K562 (cell line): ENCODE data around the gene MUSTN1. TPM values are rescaled to one million over a fixed set of nuclear protein-coding genes. Genes with fewer than 3 reads are reported as not detected.

Experiments
- ATAC-seq: fragments of 200-7000 bp; cut with Tn5 transposase; 3 replicates; pipeline ENCODE4 v1.9.1; 2020; ENCODE audit warnings: moderate library complexity
- BruUV-seq: library from RNA; stranded (reverse); fragments of 400-500 nt; replicated peaks from 2 replicates; lab custom pipeline; 2021; lab: Mats Ljungman, UMichigan
- CTCF ChIA-PET: fragments of 300-600 bp; formaldehyde crosslinking; extraction: SDS; loops from one replicate; lab custom pipeline; 2021; ENCODE audit warnings: low intra/inter-chr PET ratio; lab: Yijun Ruan, JAX
- POLR2A ChIA-PET: fragments of 300-600, 350-650 bp; sonication (Branson Sonifier 250); formaldehyde crosslinking; extraction: SDS; loops from one replicate; lab custom pipeline; 2021; ENCODE audit warnings: antibody characterized with exemption, inconsistent platforms; lab: Yijun Ruan, JAX
- DNase-seq, 4 experiments: peaks; one replicate each; pipeline versions ENCODE4 v3.0.0 to v3.0.0-alpha.2; 2011 to 2018; ENCODE audit warnings: low spot score in 3 of 4, mixed read lengths in 3 of 4; ENCODE audit errors: extremely low read depth in 1 of 4
- FAIRE-seq: peaks from 2 replicates; lab custom pipeline; 2011; peaks lifted over from hg19 to GRCh38; lab: Jason Lieb, UNC
- H2AFZ ChIP-seq: 2 replicates; pipeline ENCODE4 v1.6.0; 2011; ENCODE audit warnings: low read depth, low read length, control low read depth, inconsistent platforms
- H3K27ac ChIP-seq: fragments of 200-600 bp; 3 replicates; pipeline ENCODE4 v1.8.0; 2011; ENCODE audit warnings: low read depth, mild to moderate bottlenecking, control low read depth, inconsistent platforms, low read length, moderate library complexity, mixed read lengths; ENCODE audit errors: extremely low read depth
- H3K27me3 ChIP-seq, 2 experiments: fragments of 300-600 bp in 1 of 2; 2 replicates in 1 of 2; 3 replicates in 1 of 2; pipeline versions ENCODE4 v1.6.0 to v1.8.0; 2011; ENCODE audit warnings: inconsistent platforms in 2 of 2, low read length in 2 of 2, mild to moderate bottlenecking in 1 of 2, mixed read lengths in 1 of 2, moderate library complexity in 1 of 2; ENCODE audit not compliant: control insufficient read depth in 2 of 2, insufficient read depth in 2 of 2
- H3K36me3 ChIP-seq: fragments of 300-600 bp; 3 replicates; pipeline ENCODE4 v1.8.0; 2011; ENCODE audit warnings: mild to moderate bottlenecking, low read length, inconsistent platforms; ENCODE audit not compliant: control insufficient read depth, insufficient read depth
- H3K4me1 ChIP-seq, 2 experiments: fragments of 200-600 bp in 1 of 2; replicated peaks in 1 of 2; 2 replicates in 1 of 2; 3 replicates in 1 of 2; pipeline versions ENCODE4 v1.5.1 to v1.8.0; 2011; ENCODE audit warnings: inconsistent platforms in 2 of 2, low read length in 2 of 2, mild to moderate bottlenecking in 1 of 2, mixed read lengths in 1 of 2, moderate library complexity in 1 of 2; ENCODE audit not compliant: control insufficient read depth in 2 of 2, insufficient read depth in 2 of 2
- H3K4me2 ChIP-seq: 2 replicates; pipeline ENCODE4 v1.6.1; 2011; ENCODE audit warnings: low read length, control low read depth, inconsistent platforms, mixed read lengths; ENCODE audit not compliant: insufficient read depth
- H3K4me3 ChIP-seq: fragments of 200-600 bp; sonication (generic), shearing (Covaris generic); 2 replicates; pipeline ENCODE4 v1.5.1; 2016; ENCODE audit warnings: control low read depth, inconsistent platforms
- H3K79me2 ChIP-seq: fragments of 200-600 bp; 3 replicates; pipeline ENCODE4 v1.8.0; 2011; ENCODE audit warnings: low read length, inconsistent platforms; ENCODE audit not compliant: control insufficient read depth, insufficient read depth
- H3K9ac ChIP-seq, 2 experiments: 2 replicates each; pipeline versions ENCODE4 v1.6.0 to v1.6.1; 2011; ENCODE audit warnings: low read depth in 2 of 2, low read length in 2 of 2, control low read depth in 1 of 2, inconsistent platforms in 1 of 2, mild to moderate bottlenecking in 1 of 2, mixed read lengths in 1 of 2; ENCODE audit not compliant: insufficient read depth in 1 of 2
- H3K9me1 ChIP-seq: one replicate; pipeline ENCODE4 v1.6.0; 2011; ENCODE audit warnings: inconsistent platforms, mild to moderate bottlenecking, low read length, moderate library complexity; ENCODE audit not compliant: control insufficient read depth, insufficient read depth
- H3K9me3 ChIP-seq: replicated peaks from 2 replicates; pipeline ENCODE4 v1.5.1; 2011; ENCODE audit warnings: low read depth, low read length, inconsistent platforms; ENCODE audit not compliant: control insufficient read depth, insufficient read depth
- H4K20me1 ChIP-seq: replicated peaks from 2 replicates; pipeline ENCODE4 v1.6.1; 2011; ENCODE audit warnings: low read length, inconsistent platforms, mixed read lengths; ENCODE audit not compliant: control insufficient read depth, insufficient read depth
- ARID2 ChIP-seq: fragments of 450-650 bp; IDR thresholded peaks from 2 replicates; pipeline ENCODE4 v1.6.1; 2017; ENCODE audit warnings: antibody characterized with exemption, mild to moderate bottlenecking
- DEAF1 ChIP-seq: fragments of 450-650 bp; formaldehyde crosslinking; IDR thresholded peaks from 2 replicates; pipeline ENCODE4 v1.4.0; 2020; ENCODE audit warnings: mild to moderate bottlenecking, moderate library complexity
- E2F3 ChIP-seq: fragments of 250-450 bp; sonication (Bioruptor Pico); IDR thresholded peaks from 2 replicates; pipeline ENCODE4 v1.4.0; 2020; ENCODE audit warnings: mild to moderate bottlenecking
- SMC3 ChIP-seq: conservative IDR thresholded peaks from 2 replicates; pipeline ENCODE4 v1.6.1; 2011; ENCODE audit warnings: low read depth, low read length, improper control_type of control experiment; ENCODE audit not compliant: insufficient read depth
- ZFX ChIP-seq: sonication (generic); formaldehyde crosslinking; IDR thresholded peaks from 2 replicates; pipeline ENCODE4 v1.8.0; 2022; ENCODE audit warnings: mild to moderate bottlenecking, missing genetic modification reagents, moderate library complexity
- WGBS: fragments of 100-300 bp; shearing (Covaris generic); methylation state at CpG from one replicate; pipeline ENCODE4 v1.1.6; 2016; ENCODE audit warnings: low coverage, mixed read lengths; ENCODE audit not compliant: insufficient coverage; ENCODE audit errors: missing lambda C conversion rate; 5-methylcytosine and 5-hydroxymethylcytosine counted together
- in situ Hi-C: fragments of 300-500 bp; cut with MboI; formaldehyde crosslinking; loops from 4 replicates; pipeline ENCODE4 v1.15.0; 2018; ENCODE audit warnings: inconsistent platforms, mixed read lengths
- intact Hi-C: fragments of 100-400 bp; cut with micrococcal nuclease; formaldehyde crosslinking; loops from 2 replicates; pipeline ENCODE4 v1.14.2; 2022
- polyA plus RNA-seq, 8 experiments: library from polyadenylated mRNA; depleted of rRNA in 4 of 8; stranded (reverse) in 5 of 8; unstranded in 3 of 8; fragments of >200 nt; fragmentation: Nextera tagmentation in 2 of 8; fragmentation: Illumina TruSeq in 1 of 8; extraction: Ambion mirVana in 2 of 8; extraction: Trizol in 1 of 8; gene quantifications; 2 replicates each; pipeline versions ENCODE4 v1.2.1 to v1.2.3, GENCODE V29; 2011 to 2014; ENCODE audit warnings: inconsistent platforms in 1 of 8, missing spikeins in 1 of 8
- total RNA-seq, 7 experiments: library from RNA; depleted of rRNA in 6 of 7; stranded (reverse); fragments of >200 nt in 6 of 7; fragmentation: Illumina TruSeq in 2 of 7; extraction: Trizol in 2 of 7; gene quantifications; 2 replicates each; pipeline versions ENCODE4 v1.2.1 to v1.2.3, GENCODE V29; 2011 to 2021; ENCODE audit warnings: low replicate concordance in 1 of 7
- TF ChIP-seq, protein P1 (sequence below): sonication (generic); IDR thresholded peaks from 2 replicates; pipeline ENCODE4 v1.6.1; 2016
- TF ChIP-seq, protein P2 (sequence below), 2 experiments: fragments of 450-650 bp; formaldehyde crosslinking in 1 of 2; IDR thresholded peaks; 2 replicates each; pipeline versions ENCODE4 v1.4.0 to v1.6.1; 2014 to 2020; ENCODE audit warnings: mild to moderate bottlenecking in 2 of 2, borderline replicate concordance in 1 of 2, low read depth in 1 of 2
- TF ChIP-seq, protein P3 (sequence below), 3 experiments: IDR thresholded peaks in 2 of 3; conservative IDR thresholded peaks in 1 of 3; 2 replicates each; pipeline ENCODE4 v1.5.1; 2011 to 2012; ENCODE audit warnings: low read length in 3 of 3, mild to moderate bottlenecking in 3 of 3, control low read depth in 2 of 3, improper control_type of control experiment in 1 of 3, inconsistent platforms in 1 of 3, low read depth in 1 of 3, mixed read lengths in 1 of 3, moderate library complexity in 1 of 3; ENCODE audit not compliant: insufficient read depth in 2 of 3

Gene MUSTN1
- total and polyA plus RNA-seq, 9 of the 15 experiments (the other 6 are each of a cell fraction or from before 2014, with no cell fraction given): 0.15 to 0.78 (median 0.44) TPM; not detected in 4

- ChIA-PET POLR2A (no interaction called here), CTCF (interaction anchor here (0.6 to 1.4 kb wide), 5 partner anchors 136 to 222 kb away, joined by 3 to 5 read pairs (median 3); no protein-coding TSS in a partner anchor)
- no peaks in the 10 kb centered on the region; a peak in 1 of 5 replicates for H3K4me1 ChIP-seq
- no peak overlapping the region for H3K9ac ChIP-seq
- H3K4me3 ChIP-seq: no peak overlapping the region
- DNase-seq (peak; percentile 52 to 70 (median 60)), ATAC-seq (peak; percentile 93), FAIRE-seq (peak; percentile 87)
- intact Hi-C loops (loop anchor here (1.0 to 5.0 kb wide), 5 partner anchors 83 to 345 kb away; no protein-coding TSS in a partner anchor), in situ Hi-C loops (no loop called here)
- WGBS: 47% methylated on average over 3 of the region's 3 CpGs
- no peaks in the 10 kb centered on the region for H3K9me3 ChIP-seq
- H3K79me2 ChIP-seq: no peaks in the 10 kb centered on the region
- no TSS peak for BruUV-seq
- no peaks in the 10 kb centered on the region for H3K9me1 ChIP-seq
- no peak overlapping the region for H2AFZ ChIP-seq
- H3K4me2 ChIP-seq: no peak overlapping the region
- no peaks in the 10 kb centered on the region for H3K27me3 ChIP-seq
- H3K36me3 ChIP-seq: peaks cover 6% of the 10 kb centered on the region; the same call in 1 of the 3 replicates
- H3K27ac ChIP-seq: no peak overlapping the region
- 0 out of 2 replicates have a peak, but pooled peaks cover 7% of the 10 kb centered on the region for H4K20me1 ChIP-seq
- TF ChIP-seq, protein P1, sequence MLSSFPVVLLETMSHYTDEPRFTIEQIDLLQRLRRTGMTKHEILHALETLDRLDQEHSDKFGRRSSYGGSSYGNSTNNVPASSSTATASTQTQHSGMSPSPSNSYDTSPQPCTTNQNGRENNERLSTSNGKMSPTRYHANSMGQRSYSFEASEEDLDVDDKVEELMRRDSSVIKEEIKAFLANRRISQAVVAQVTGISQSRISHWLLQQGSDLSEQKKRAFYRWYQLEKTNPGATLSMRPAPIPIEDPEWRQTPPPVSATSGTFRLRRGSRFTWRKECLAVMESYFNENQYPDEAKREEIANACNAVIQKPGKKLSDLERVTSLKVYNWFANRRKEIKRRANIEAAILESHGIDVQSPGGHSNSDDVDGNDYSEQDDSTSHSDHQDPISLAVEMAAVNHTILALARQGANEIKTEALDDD: no peak
- TF ChIP-seq E2F3 (CRISPR knock-in tag): no peak
- peak; percentile 91 for TF ChIP-seq SMC3
- TF ChIP-seq, protein P2, sequence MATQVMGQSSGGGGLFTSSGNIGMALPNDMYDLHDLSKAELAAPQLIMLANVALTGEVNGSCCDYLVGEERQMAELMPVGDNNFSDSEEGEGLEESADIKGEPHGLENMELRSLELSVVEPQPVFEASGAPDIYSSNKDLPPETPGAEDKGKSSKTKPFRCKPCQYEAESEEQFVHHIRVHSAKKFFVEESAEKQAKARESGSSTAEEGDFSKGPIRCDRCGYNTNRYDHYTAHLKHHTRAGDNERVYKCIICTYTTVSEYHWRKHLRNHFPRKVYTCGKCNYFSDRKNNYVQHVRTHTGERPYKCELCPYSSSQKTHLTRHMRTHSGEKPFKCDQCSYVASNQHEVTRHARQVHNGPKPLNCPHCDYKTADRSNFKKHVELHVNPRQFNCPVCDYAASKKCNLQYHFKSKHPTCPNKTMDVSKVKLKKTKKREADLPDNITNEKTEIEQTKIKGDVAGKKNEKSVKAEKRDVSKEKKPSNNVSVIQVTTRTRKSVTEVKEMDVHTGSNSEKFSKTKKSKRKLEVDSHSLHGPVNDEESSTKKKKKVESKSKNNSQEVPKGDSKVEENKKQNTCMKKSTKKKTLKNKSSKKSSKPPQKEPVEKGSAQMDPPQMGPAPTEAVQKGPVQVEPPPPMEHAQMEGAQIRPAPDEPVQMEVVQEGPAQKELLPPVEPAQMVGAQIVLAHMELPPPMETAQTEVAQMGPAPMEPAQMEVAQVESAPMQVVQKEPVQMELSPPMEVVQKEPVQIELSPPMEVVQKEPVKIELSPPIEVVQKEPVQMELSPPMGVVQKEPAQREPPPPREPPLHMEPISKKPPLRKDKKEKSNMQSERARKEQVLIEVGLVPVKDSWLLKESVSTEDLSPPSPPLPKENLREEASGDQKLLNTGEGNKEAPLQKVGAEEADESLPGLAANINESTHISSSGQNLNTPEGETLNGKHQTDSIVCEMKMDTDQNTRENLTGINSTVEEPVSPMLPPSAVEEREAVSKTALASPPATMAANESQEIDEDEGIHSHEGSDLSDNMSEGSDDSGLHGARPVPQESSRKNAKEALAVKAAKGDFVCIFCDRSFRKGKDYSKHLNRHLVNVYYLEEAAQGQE (IDR thresholded peaks at IDR 0.05; ENCODE audit: borderline replicate concordance): peak; percentile 86
- TF ChIP-seq, protein P2 (CRISPR knock-in tag; IDR thresholded peaks at IDR 0.05; ENCODE audit: low read depth): no peak
- TF ChIP-seq ARID2: peak; percentile 47; the same call in 1 of the 2 replicates
- TF ChIP-seq ZFX: no peak
- TF ChIP-seq DEAF1 (CRISPR knock-in tag): peak; percentile 69; the same call in 1 of the 2 replicates
- TF ChIP-seq, protein P3, sequence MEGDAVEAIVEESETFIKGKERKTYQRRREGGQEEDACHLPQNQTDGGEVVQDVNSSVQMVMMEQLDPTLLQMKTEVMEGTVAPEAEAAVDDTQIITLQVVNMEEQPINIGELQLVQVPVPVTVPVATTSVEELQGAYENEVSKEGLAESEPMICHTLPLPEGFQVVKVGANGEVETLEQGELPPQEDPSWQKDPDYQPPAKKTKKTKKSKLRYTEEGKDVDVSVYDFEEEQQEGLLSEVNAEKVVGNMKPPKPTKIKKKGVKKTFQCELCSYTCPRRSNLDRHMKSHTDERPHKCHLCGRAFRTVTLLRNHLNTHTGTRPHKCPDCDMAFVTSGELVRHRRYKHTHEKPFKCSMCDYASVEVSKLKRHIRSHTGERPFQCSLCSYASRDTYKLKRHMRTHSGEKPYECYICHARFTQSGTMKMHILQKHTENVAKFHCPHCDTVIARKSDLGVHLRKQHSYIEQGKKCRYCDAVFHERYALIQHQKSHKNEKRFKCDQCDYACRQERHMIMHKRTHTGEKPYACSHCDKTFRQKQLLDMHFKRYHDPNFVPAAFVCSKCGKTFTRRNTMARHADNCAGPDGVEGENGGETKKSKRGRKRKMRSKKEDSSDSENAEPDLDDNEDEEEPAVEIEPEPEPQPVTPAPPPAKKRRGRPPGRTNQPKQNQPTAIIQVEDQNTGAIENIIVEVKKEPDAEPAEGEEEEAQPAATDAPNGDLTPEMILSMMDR (IDR thresholded peaks at IDR 0.05 in 2 of 3, conservative IDR thresholded peaks at IDR 0.05 in 1 of 3; ENCODE audit: insufficient read depth in 2 of 3, low read depth in 1 of 3, low read length in 3 of 3): peak; percentile 72 to 80 (median 74)
Measured at GRCh38 chr3:52851348-52851747, 16.5 kb upstream of the MUSTN1 start.
